Type B pancreatic cell (in vitro differentiated cells): Measurements from ENCODE around the gene MUC20. TPM values are rescaled to one million over a fixed set of nuclear protein-coding genes. Genes with fewer than 3 reads are reported as not detected.

Source experiments
- DNase-seq: peaks from one replicate; pipeline ENCODE4 v3.0.0; 2021; ENCODE audit warnings: mixed read lengths; ENCODE audit not compliant: unreplicated experiment; ENCODE audit errors: extremely low spot score
- H3K27ac Mint-ChIP-seq: 2 replicates; pipeline ENCODE4 v1.8.0; 2021; ENCODE audit warnings: mild to moderate bottlenecking, mixed read lengths
- H3K27me3 Mint-ChIP-seq: 2 replicates; pipeline ENCODE4 v1.8.0; 2021; ENCODE audit warnings: mixed read lengths
- H3K36me3 Mint-ChIP-seq: 2 replicates; pipeline ENCODE4 v1.8.0; 2021; ENCODE audit warnings: mixed read lengths
- H3K4me1 Mint-ChIP-seq: one replicate; pipeline ENCODE4 v1.8.0; 2021; ENCODE audit warnings: mixed read lengths; ENCODE audit not compliant: unreplicated experiment
- H3K4me3 Mint-ChIP-seq: 2 replicates; pipeline ENCODE4 v1.8.0; 2021; ENCODE audit warnings: mild to moderate bottlenecking, mixed read lengths
- H3K9me3 Mint-ChIP-seq: 2 replicates; pipeline ENCODE4 v1.8.0; 2021; ENCODE audit warnings: mixed read lengths
- total RNA-seq: library from RNA; stranded (reverse); gene quantifications from 2 replicates; pipeline ENCODE4 v1.2.1, GENCODE V29; 2021; ENCODE audit warnings: low replicate concordance
- TF ChIP-seq, protein P1 (sequence below): fragments of 200-600 bp; sonication (generic); conservative IDR thresholded peaks from 2 replicates; pipeline ENCODE4 v1.5.0; 2021; ENCODE audit warnings: antibody characterized with exemption, mild to moderate bottlenecking

Gene MUC20
- total RNA-seq, 1 donor from 2014 or later, result 20.0 TPM

- H3K4me1 Mint-ChIP-seq, result no peaks in the 10 kb centered on the region
- no peaks in the 10 kb centered on the region for H3K27me3 Mint-ChIP-seq
- no peaks in the 10 kb centered on the region for H3K36me3 Mint-ChIP-seq
- TF ChIP-seq, protein P1, sequence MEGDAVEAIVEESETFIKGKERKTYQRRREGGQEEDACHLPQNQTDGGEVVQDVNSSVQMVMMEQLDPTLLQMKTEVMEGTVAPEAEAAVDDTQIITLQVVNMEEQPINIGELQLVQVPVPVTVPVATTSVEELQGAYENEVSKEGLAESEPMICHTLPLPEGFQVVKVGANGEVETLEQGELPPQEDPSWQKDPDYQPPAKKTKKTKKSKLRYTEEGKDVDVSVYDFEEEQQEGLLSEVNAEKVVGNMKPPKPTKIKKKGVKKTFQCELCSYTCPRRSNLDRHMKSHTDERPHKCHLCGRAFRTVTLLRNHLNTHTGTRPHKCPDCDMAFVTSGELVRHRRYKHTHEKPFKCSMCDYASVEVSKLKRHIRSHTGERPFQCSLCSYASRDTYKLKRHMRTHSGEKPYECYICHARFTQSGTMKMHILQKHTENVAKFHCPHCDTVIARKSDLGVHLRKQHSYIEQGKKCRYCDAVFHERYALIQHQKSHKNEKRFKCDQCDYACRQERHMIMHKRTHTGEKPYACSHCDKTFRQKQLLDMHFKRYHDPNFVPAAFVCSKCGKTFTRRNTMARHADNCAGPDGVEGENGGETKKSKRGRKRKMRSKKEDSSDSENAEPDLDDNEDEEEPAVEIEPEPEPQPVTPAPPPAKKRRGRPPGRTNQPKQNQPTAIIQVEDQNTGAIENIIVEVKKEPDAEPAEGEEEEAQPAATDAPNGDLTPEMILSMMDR, result no peak
- H3K27ac Mint-ChIP-seq, result no peak overlapping the region
- no peak overlapping the region for H3K4me3 Mint-ChIP-seq
- no peak for DNase-seq
- no peaks in the 10 kb centered on the region for H3K9me3 Mint-ChIP-seq
These were observed 42.5 kb downstream of the MUC20 start for GRCh38 chr3:195763076-195763830.

GRCh38 chr3:195763843-195764825 is 43.4 kb downstream of the MUC20 start:
- H3K9me3 Mint-ChIP-seq, result no peaks in the 10 kb centered on the region
- no peak overlapping the region for H3K27ac Mint-ChIP-seq
- H3K4me3 Mint-ChIP-seq, result no peak overlapping the region
- DNase-seq, result no peak
- H3K4me1 Mint-ChIP-seq, result no peaks in the 10 kb centered on the region
- H3K27me3 Mint-ChIP-seq, result no peaks in the 10 kb centered on the region
- H3K36me3 Mint-ChIP-seq, result no peaks in the 10 kb centered on the region
- TF ChIP-seq, protein P1, result no peak

DNA sequence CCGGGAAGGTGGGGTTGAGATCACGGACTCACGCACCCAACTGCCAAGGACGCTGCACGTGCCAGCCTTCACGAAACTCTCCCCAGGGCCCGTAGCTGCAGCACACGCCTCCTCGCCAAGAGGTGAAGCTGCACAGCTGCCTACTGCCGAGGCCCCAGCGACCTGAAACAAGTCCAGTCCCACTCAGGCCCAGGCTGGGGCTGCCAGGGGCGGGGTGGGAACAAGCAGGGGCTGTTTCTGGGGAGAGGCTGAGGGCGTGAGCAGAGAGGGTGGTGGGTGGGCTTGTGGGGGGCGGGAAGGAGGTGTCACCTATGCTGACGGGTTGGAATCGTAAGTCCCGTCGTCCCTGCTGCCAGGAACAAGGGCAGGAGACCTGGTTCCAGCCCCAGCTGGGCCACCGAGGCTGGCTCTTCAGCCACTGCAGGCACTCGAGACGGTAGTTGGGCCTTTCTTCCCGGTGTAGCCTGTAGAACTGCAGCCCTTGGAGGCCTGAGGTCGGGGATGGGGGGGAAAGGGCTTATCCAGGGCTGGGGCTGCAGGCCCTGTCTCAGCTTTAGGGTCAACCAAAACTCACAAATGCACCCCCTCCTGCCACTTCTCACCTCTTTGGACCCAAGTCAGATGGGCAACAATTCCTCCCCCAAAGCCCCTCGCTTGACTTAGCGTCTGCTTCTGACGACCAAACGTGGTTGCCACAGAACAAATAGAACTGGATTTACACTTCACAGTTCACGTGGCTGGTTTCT is 44.4 kb downstream of the MUC20 start:
- Mint-ChIP-seq H3K4me3 (no peak overlapping the region), H3K36me3 (no peaks in the 10 kb centered on the region), H3K4me1 (no peaks in the 10 kb centered on the region), H3K27ac (no peak overlapping the region), H3K27me3 (no peaks in the 10 kb centered on the region), H3K9me3 (no peaks in the 10 kb centered on the region)
- DNase-seq, result no peak
- TF ChIP-seq, protein P1, result no peak

- DNase-seq, result no peak
- Mint-ChIP-seq H3K36me3 (no peaks in the 10 kb centered on the region), H3K27me3 (no peaks in the 10 kb centered on the region), H3K9me3 (no peaks in the 10 kb centered on the region), H3K27ac (no peak overlapping the region), H3K4me3 (no peak overlapping the region), H3K4me1 (no peaks in the 10 kb centered on the region)
- TF ChIP-seq, protein P1, result no peak
These were observed 45.9 kb downstream of the MUC20 start for GRCh38 chr3:195766671-195767070.

DNA sequence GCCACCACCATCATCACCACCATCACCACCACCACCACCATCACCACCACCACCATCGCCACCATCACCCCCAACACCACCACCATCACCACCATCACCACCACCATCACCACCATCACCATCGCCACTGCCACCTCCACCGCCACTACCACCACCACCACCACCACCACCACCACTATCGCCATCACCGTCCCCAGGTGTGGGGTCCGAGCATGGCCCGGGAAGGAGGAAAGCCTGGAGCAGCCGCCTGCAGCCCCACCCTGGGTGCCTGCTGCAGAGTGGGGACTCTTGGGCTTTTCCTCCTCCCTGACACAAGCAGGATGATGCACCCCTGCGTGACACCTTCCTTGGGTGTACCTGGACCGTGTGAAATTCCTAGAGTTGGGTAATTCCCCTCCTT is 47.0 kb downstream of the MUC20 start:
- Mint-ChIP-seq H3K27ac (no peak overlapping the region), H3K9me3 (no peaks in the 10 kb centered on the region), H3K4me3 (no peak overlapping the region), H3K4me1 (no peaks in the 10 kb centered on the region), H3K27me3 (no peaks in the 10 kb centered on the region), H3K36me3 (no peaks in the 10 kb centered on the region)
- DNase-seq, result no peak
- TF ChIP-seq, protein P1, result no peak
